H1 (cell line): ENCODE data around the gene TPP1. TPM values are rescaled to one million over a fixed set of nuclear protein-coding genes. Genes with fewer than 3 reads are reported as not detected.

Experiments used
- MAX ChIP-seq: IDR thresholded peaks from 2 replicates; pipeline ENCODE4 v1.6.1; 2012; ENCODE audit warnings: inconsistent platforms
- ZNF274 ChIP-seq: IDR thresholded peaks from 2 replicates; pipeline ENCODE4 v1.7.0; 2012; ENCODE audit warnings: low read length, borderline replicate concordance; ENCODE audit errors: extremely low read depth
- polyA plus RNA-seq, 7 experiments: library from polyadenylated mRNA; depleted of rRNA in 3 of 7; stranded (reverse) in 5 of 7; unstranded in 2 of 7; fragments of >200 nt in 5 of 7; fragments of 200-250 nt in 2 of 7; gene quantifications; 1 replicate in 5 of 7; 2 replicates in 1 of 7; 4 replicates in 1 of 7; pipeline versions ENCODE4 v1.2.1 to v1.2.3, GENCODE V29; 2011 to 2013; ENCODE audit warnings: missing spikeins in 2 of 7, mixed read lengths in 2 of 7
- total RNA-seq: library from RNA; stranded (reverse); fragmentation: NEBNext Ultra II Directional; extraction: Animal tissue kit (Norgen Biotek cat#: 25700); gene quantifications from 2 replicates; pipeline ENCODE4 v1.2.1, GENCODE V29; 2021

The TPP1 gene
- total and polyA plus RNA-seq, 2 of the 8 experiments (the other 6 are each of a cell fraction or from before 2014, with no cell fraction given) = 36.1 to 77.5 TPM

GRCh38 chr11:6637871-6638270 is 18.6 kb upstream of the TPP1 start (continued):
- no peak for TF ChIP-seq MAX
- no peak for TF ChIP-seq ZNF274
